WTC11 (cell line): ENCODE data around the gene KRT10. TPM values are rescaled to one million over a fixed set of nuclear protein-coding genes. Genes with fewer than 3 reads are reported as not detected.

Experiments
- ATAC-seq: fragments of 200-7000 bp; cut with Tn5 transposase; 2 replicates; pipeline ENCODE4 v1.10.0; 2021; ENCODE audit warnings: mild to moderate bottlenecking, moderate library complexity
- CTCF ChIA-PET: fragments of 300-600 bp; sonication (Branson Sonifier 250); formaldehyde crosslinking; loops from one replicate; lab custom pipeline; 2021; ENCODE audit warnings: antibody characterized with exemption; lab: Charles Lee
- POLR2A ChIA-PET: fragments of 350-600 bp; sonication (Branson Sonifier 250); formaldehyde crosslinking; loops from one replicate; lab custom pipeline; 2021; ENCODE audit warnings: antibody characterized with exemption; lab: Charles Lee
- DNase-seq: peaks from one replicate; pipeline ENCODE4 v3.0.0; 2021; ENCODE audit warnings: low spot score
- H3K27ac Mint-ChIP-seq: 2 replicates; pipeline ENCODE4 v1.8.0; 2021; ENCODE audit warnings: mixed read lengths
- H3K27me3 Mint-ChIP-seq: 2 replicates; pipeline ENCODE4 v1.8.0; 2021; ENCODE audit warnings: low read depth, mild to moderate bottlenecking, moderate library complexity, mixed read lengths
- H3K36me3 Mint-ChIP-seq: 2 replicates; pipeline ENCODE4 v1.8.0; 2021; ENCODE audit warnings: mixed read lengths
- H3K4me1 Mint-ChIP-seq: 2 replicates; pipeline ENCODE4 v1.8.0; 2022; ENCODE audit warnings: mixed read lengths
- H3K4me3 Mint-ChIP-seq: 2 replicates; pipeline ENCODE4 v1.8.0; 2021; ENCODE audit warnings: mild to moderate bottlenecking, moderate library complexity, mixed read lengths
- H3K9me3 Mint-ChIP-seq: 2 replicates; pipeline ENCODE4 v1.8.0; 2021; ENCODE audit warnings: mixed read lengths
- ARID4B ChIP-seq: sonication (generic); formaldehyde crosslinking; IDR thresholded peaks from 2 replicates; pipeline ENCODE4 v1.8.0; 2023; ENCODE audit warnings: missing genetic modification reagents, mild to moderate bottlenecking, borderline replicate concordance
- ATF6 ChIP-seq: sonication (generic); formaldehyde crosslinking; IDR thresholded peaks from 2 replicates; pipeline ENCODE4 v1.8.1; 2023; ENCODE audit warnings: mild to moderate bottlenecking, missing genetic modification reagents
- CBFB ChIP-seq: sonication (generic); formaldehyde crosslinking; IDR thresholded peaks from 2 replicates; pipeline ENCODE4 v1.8.1; 2022; ENCODE audit warnings: mild to moderate bottlenecking, low read depth, missing genetic modification reagents
- CTCF ChIP-seq: fragments of 200-600 bp; IDR thresholded peaks from 2 replicates; pipeline ENCODE4 v1.8.0; 2022; ENCODE audit warnings: antibody characterized with exemption
- E2F5 ChIP-seq: sonication (generic); formaldehyde crosslinking; IDR thresholded peaks from 2 replicates; pipeline ENCODE4 v1.8.1; 2022; ENCODE audit warnings: mild to moderate bottlenecking, moderate library complexity, missing genetic modification reagents
- GABPB1 ChIP-seq: sonication (generic); formaldehyde crosslinking; IDR thresholded peaks from 2 replicates; pipeline ENCODE4 v1.8.1; 2023; ENCODE audit warnings: mild to moderate bottlenecking, missing genetic modification reagents
- NR2C2 ChIP-seq: sonication (generic); formaldehyde crosslinking; IDR thresholded peaks from 2 replicates; pipeline ENCODE4 v1.8.0; 2022; ENCODE audit warnings: mild to moderate bottlenecking, missing genetic modification reagents
- SP1 ChIP-seq: sonication (generic); formaldehyde crosslinking; conservative IDR thresholded peaks from 2 replicates; pipeline ENCODE4 v1.8.1; 2022; ENCODE audit warnings: missing genetic modification reagents
- ZNF219 ChIP-seq: sonication (generic); formaldehyde crosslinking; IDR thresholded peaks from 2 replicates; pipeline ENCODE4 v1.8.0; 2023; ENCODE audit warnings: missing genetic modification reagents, mild to moderate bottlenecking, borderline replicate concordance
- ZNF232 ChIP-seq: sonication (generic); formaldehyde crosslinking; IDR thresholded peaks from 2 replicates; pipeline ENCODE4 v1.8.0; 2022; ENCODE audit warnings: mild to moderate bottlenecking, missing genetic modification reagents
- total RNA-seq: library from RNA; stranded (reverse); gene quantifications from 3 replicates; pipeline ENCODE4 v1.2.3, GENCODE V29; 2021

Gene KRT10
- total RNA-seq, 1 experiment from 2014 or later: 23.2 TPM

GRCh38 chr17:40806131-40806530 is 16.3 kb downstream of the KRT10 start:
- ATAC-seq (no peak), DNase-seq (no peak)
- TF ChIP-seq ATF6 (no peak), NR2C2 (CRISPR knock-in tag) (no peak), ZNF232 (CRISPR knock-in tag) (no peak)
- H3K4me1 Mint-ChIP-seq: peaks cover 4% of the 10 kb centered on the region
- H3K9me3 Mint-ChIP-seq: no peaks in the 10 kb centered on the region
- H3K36me3 Mint-ChIP-seq: no peaks in the 10 kb centered on the region
- POLR2A ChIA-PET: no interaction called here
- CTCF ChIA-PET: interaction anchor here (0.5 to 1.2 kb wide), 4 partner anchors 13 to 1180 kb away, joined by 3 to 6 read pairs (median 4); no protein-coding TSS in a partner anchor
- no peak overlapping the region for H3K4me3 Mint-ChIP-seq
- H3K27ac Mint-ChIP-seq: no peak overlapping the region
- H3K27me3 Mint-ChIP-seq: peaks cover 57% of the 10 kb centered on the region

- CTCF ChIA-PET: interaction anchor here (0.6 to 1.0 kb wide), 11 partner anchors 9 to 859 kb away, joined by 3 to 6 read pairs (median 4); no protein-coding TSS in a partner anchor
- H3K4me1 Mint-ChIP-seq: peaks cover 4% of the 10 kb centered on the region
- peak; percentile 95 for ATAC-seq
- POLR2A ChIA-PET: no interaction called here
- no peaks in the 10 kb centered on the region for H3K9me3 Mint-ChIP-seq
- H3K4me3 Mint-ChIP-seq: no peak overlapping the region
- H3K36me3 Mint-ChIP-seq: no peaks in the 10 kb centered on the region
- H3K27me3 Mint-ChIP-seq: peaks cover 40% of the 10 kb centered on the region
- 0 out of 2 replicates have a peak, but pooled peaks have one; percentile 33 for TF ChIP-seq GABPB1
- no peak for TF ChIP-seq E2F5 (CRISPR knock-in tag)
- TF ChIP-seq SP1 (CRISPR knock-in tag): 0 out of 2 replicates have a peak, but pooled peaks have one; percentile 23
- TF ChIP-seq ZNF219: no peak
- TF ChIP-seq ARID4B (CRISPR knock-in tag): no peak
- peak; percentile 78 for TF ChIP-seq CTCF
- peak; percentile 87 for DNase-seq
- no peak overlapping the region for H3K27ac Mint-ChIP-seq
Observed at GRCh38 chr17:40803617-40804082, 18.8 kb downstream of the KRT10 start.

- H3K9me3 Mint-ChIP-seq: no peaks in the 10 kb centered on the region
- DNase-seq: no peak
- ChIA-PET POLR2A (no interaction called here), CTCF (no interaction called here)
- H3K27ac Mint-ChIP-seq: no peak overlapping the region
- no peak overlapping the region for H3K4me3 Mint-ChIP-seq
- no peaks in the 10 kb centered on the region for H3K36me3 Mint-ChIP-seq
- H3K4me1 Mint-ChIP-seq: peaks cover 4% of the 10 kb centered on the region
- no peak for TF ChIP-seq CBFB (CRISPR knock-in tag)
- TF ChIP-seq, all 79 proteins: peak for 0
- no peak for ATAC-seq
- peaks cover 19% of the 10 kb centered on the region for H3K27me3 Mint-ChIP-seq
Observed at GRCh38 chr17:40801157-40801556, 21.3 kb downstream of the KRT10 start.
